ENCODE measurements around the gene ARF1.

ARF1 gene

GRCh38 chr1:228071839-228072657, 10.5 kb upstream of the ARF1 start:
- peak; percentile 37 for DNase-seq

DNA sequence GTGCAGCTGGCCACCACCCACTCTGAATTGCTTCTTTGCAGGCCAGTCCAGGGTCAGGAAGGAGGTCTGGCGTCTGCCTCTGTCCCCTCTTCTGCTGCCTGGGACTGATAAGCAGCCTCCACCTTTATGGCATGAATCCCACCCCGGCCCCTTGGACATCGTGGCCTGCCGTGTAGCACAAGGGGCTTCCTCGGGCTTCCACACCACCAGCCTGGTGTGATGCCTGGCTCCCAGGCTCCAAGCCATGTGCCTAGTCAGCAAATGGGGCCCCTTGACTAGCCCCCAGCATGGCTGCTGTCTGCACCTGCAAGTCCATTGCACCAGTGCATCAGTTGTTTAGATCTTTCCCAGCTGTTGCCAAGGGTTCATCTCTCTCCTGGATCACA, 9.9 kb upstream of the ARF1 start:
- DNase-seq, result peak; percentile 41

DNA sequence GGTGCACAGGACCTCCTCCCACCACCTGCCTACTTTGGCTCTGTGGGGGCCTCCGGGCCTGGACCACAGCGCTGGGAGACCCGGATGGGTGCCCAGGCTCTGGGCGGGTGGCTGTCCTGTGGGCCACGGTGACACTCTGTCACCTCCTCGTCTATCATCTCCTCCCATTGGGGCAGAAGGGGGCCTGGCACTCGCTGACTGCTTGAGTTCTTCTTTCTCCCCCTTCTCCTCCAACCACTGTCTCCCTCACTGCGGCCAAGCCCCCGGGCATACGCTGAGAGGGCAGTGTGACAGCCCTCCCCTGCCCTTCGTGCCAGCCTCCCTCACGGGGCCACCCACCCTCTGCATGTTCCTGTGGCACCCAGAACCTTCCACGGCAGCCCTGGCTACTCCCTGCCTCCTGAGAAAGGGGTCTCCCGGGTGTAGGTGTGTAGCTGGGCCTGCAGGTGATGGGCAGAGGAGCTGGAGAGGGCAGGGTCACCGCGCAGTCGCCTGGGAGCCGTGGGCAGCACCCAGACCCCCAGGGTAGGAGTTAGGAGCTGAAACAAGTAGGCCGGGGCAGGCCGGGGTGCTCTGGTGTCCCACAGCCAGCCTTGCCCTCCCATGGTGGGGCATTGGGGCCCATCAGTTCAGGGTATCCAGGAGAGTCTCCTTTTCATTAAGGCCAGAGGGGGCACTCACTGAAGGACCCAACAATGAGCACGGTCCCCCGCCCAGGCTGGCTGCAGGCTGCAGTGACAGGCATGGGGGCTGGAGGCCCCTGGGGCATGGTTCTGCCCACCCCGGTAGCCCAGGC, 9.2 kb upstream of the ARF1 start:
- peak; percentile 42 for DNase-seq

DNA sequence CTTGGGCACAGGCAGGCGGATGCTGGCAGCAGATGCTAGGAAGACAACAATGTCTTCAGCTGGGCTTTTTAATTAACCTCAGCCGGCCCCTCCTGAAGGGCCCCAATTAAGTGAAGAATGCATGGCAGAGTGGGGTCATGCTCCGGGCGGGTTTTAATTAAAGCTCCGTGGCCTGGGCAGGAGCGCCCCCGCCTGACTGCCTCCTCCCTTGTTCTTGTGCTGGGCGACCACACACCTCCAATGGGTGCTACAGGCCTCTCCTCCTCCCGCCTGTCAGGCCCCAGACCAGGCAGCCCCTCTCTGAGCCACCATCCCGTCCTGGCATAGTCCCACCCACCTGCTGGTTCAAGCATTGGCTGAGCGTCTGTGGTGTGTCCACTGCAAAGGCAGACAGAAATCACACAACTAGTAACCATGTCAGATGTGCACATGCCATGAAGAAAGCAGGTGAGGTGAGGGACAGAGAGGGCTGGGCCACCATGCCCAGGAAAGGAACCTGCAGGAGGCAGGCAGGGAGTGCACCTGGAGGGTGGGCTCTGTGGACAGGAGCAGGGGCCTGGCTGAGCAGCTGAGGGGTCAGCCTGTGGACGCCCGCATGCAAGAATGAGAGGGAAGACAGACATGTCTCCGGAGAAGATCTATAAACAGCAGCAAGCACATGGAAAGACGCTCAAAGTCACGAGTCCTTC, 8.5 kb upstream of the ARF1 start:
- peak; percentile 41 for DNase-seq

- peak; percentile 39 for DNase-seq
Observed at GRCh38 chr1:228074954-228075730, 7.4 kb upstream of the ARF1 start.

DNA sequence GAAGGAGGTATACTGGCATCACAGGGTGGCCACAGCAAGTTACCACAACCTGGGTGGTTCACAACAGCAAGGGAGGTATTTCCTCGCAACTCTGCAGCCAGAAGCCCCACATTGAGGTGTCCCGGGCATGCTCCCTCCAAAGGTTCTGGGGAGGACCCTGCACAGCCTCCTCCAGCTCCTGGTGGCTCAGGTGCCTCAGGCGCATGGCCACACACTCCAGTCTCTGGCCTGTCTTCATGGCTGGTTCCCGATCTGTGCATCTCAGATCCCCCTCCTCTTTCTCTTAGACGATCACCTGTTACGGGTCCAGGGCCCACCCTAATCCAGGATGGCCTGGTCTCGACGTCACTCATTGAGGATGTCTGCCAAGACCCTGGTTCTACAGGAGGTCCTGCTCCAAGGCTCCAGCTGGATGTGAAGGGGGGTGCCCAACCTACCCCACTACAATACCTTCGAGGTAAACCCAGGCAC, 6.7 kb upstream of the ARF1 start:
- no peak for DNase-seq

DNA sequence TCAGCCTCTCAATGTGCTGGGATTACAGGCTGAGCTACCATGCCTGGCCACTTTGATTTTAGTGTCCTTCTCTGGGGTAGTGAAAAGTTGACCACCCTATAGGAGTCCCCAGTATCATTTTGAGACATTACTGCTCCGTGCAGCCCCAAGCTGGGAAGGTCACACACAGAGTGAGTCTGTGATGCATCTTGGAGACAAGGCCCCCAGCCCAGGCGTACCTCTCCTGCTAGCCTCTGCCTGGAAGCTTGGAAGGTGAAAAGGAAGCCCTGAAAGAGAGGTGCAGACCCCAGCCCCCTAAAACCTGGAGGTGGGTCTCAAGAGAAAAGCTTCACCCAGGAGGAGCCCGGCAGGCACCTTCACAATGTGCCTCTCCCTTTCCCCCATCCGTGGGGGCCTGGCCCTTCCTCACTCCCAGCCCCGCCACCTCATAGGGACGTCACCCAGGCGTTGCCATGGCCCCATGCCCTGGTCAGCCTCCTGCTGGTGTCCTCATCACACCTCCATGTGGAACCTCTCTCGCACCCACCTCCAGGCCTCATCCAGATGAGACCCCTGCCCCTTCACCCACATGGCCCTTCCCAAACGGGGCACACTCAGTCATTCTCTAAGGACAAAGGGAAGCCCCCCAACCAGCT, 5.6 kb upstream of the ARF1 start:
- DNase-seq, result no peak

GRCh38 chr1:228077565-228078330, 4.8 kb upstream of the ARF1 start:
- no peak for DNase-seq

- DNase-seq, result no peak
Observed at GRCh38 chr1:228079013-228079412, 3.5 kb upstream of the ARF1 start.

- DNase-seq, result no peak
Observed at GRCh38 chr1:228079601-228080263, 2.8 kb upstream of the ARF1 start.

DNA sequence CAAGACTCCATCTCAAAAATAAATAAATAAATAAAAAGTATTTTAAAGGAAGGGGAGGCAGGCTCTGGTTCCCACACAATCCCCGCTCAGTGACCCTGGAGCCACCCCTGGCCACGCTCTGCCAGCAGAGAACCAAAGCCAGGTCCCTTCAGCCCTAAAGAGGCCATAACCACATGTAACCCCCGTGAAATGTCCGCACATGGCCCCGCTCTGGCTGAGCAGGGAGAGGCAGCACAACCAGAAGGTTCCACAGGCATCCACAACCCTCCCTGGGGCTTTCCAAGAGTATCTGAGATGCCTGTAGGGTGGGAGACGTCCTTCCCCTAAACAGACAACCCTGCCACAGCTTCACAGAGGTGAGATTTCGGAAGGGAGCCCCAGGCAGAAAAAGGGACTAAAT, 1.4 kb upstream of the ARF1 start:
- no peak for DNase-seq

- DNase-seq, result no peak
Observed at GRCh38 chr1:228081578-228082213, 812 bp upstream of the ARF1 start.

- no peak for DNase-seq
Observed at GRCh38 chr1:228082918-228083870, 686 bp downstream of the ARF1 start.

GRCh38 chr1:228083871-228084278, 1.4 kb downstream of the ARF1 start:
- DNase-seq, result no peak

DNA sequence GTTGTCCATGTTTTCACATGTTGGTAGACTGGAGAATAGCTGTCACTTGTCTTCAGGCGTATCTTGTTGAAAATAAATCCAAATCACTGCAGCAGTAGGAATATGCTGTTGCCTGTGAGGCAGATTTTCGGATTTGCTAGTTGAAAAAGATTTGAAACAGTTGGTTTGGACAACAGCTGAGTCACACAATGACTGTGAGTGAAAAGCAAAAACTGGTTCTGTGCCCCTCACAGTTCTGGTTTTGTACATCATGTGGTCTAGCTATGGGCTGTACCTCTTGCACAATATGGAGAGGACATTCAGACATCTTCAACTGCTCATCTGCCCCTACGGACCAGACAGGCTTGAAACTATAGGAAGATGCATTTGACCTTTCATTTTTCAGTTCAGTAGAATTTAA, 1.8 kb downstream of the ARF1 start:
- no peak for DNase-seq

DNA sequence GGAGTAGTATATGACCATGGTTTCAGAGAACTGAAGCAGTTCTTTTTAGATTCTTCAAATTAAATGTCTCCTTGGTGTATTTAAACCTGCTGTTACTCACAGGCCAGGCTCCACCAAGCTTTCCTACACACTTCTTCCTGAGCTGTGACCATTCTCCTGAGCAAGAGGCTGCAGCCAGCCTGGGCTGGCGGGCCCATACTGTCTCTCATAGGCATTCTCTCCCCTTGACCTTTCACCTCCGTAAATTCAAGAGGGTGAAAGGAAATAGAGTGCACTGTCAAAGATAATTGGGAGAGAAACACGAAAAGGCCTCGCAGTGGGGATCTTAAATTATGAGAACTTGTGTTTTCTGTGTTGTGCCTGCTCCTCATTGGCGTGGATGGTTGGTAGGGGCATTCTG, 2.3 kb downstream of the ARF1 start:
- no peak for DNase-seq

DNA sequence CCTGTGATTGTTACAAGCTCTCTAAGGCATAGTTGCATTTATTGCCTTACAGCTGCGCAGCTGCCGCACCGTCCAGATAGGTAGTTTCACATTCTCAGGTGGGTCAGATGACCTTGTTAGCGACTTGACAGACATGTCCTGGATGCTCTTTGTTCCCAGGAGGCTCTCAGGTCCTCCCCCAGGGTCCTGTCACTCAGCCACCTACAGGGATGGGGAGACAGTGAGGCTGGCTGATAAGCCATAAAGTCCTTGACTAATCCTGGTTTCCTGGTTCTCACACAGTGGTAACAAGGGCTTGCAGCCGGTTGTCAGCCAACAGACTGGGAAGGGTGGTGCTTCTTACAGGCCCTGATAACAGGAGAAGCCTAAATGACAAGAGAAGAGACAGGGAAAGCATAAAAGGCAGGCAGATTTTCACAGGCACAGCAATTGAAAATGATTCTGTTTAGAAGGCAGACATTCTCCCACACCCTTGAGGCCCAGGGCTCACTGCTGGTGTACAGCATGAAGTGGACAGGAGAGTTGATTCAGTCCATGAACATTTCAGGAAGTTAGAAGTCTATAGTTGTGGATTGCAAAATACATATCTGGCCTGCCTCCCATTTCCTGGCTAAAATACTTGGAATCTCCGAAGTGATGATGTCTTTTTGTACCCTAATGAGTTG, 2.9 kb downstream of the ARF1 start:
- no peak for DNase-seq

DNA sequence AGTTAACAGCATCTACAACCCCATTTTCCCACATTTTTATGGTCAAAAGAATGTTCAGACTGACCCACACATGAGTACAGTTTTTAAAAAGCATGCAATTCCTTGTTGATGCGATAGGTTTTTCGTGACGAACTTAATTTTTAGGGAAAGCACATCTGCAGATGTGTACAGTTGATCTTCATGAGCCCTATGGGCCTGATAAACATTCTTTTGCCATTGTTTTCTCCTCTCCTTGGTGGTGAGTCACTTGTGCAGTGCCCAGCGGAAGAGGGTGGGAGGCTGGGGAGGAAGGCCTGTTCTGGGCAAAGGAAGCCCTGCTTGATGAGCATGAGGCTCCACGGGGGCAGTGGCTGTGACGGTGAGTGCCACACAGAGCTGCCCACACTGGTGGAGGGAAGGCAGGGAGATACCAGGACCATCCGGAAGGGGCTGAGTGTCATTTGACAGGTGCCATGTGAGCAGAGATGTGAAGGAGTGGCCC, 5.3 kb downstream of the ARF1 start:
- DNase-seq, result no peak
